ENCODE measurements around the gene VDAC1. TPM values are rescaled to one million over a fixed set of nuclear protein-coding genes. Genes with fewer than 3 reads are reported as not detected.

Gene VDAC1
- total and polyA plus RNA-seq, 2 of the 8 experiments (the other 6 are each of a cell fraction or from before 2014, with no cell fraction given): 111 to 301 TPM

GRCh38 chr5:133992429-133993155 is 12.2 kb downstream of the VDAC1 start (continued):
- TF ChIP-seq SRF (IDR thresholded peaks at IDR 0.05; ENCODE audit: low read depth, low read length): no peak

Data from H1 (cell line).